GM18861 (cell line): ENCODE results near the gene LTBP2.
"Not testable (repeated sequence)": the region's sequence is repeated elsewhere in the genome, so short reads cannot be mapped to it uniquely, and the experiment has no call there.

ENCODE experiments used
- ATAC-seq: cut with Tn5 transposase; IDR thresholded peaks from one replicate; pipeline ENCODE4 v1.9.1; 2021; ENCODE audit not compliant: unreplicated experiment

Gene LTBP2

DNA sequence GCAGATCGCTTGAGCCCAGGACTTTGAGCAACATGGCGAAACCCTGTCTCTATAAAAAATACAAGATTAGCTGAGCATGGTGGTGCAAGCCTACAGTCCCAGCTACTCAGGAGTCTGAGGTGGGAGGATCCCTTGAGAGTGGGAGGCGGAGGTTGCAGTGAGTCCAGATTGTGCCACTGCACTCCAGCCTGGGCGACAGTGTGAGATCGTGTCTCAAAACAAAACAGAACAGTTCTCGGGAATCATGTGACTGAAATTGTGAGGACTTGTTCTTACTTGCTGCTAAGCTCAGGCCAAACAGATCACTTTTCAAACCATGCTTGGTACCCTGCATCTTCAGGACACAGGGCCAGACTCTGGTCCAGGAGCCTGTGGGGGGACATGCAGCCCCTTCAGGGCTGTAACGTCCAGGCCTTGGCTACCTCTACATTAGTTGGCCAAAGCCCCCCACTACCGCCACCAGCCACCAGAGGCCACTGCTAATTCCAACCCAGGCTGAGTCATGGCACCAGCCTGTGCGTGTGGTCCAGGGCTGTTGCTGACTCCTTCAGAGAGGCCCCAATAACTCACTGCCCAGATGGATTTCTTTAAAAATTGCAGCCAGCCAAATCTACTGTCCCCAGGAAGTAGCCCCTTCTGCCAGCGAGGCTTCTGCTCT lies 152.6 kb downstream of the LTBP2 start:
- no peak for ATAC-seq

- no peak for ATAC-seq
Measured at GRCh38 chr14:74457565-74457895, 154.5 kb downstream of the LTBP2 start.

DNA sequence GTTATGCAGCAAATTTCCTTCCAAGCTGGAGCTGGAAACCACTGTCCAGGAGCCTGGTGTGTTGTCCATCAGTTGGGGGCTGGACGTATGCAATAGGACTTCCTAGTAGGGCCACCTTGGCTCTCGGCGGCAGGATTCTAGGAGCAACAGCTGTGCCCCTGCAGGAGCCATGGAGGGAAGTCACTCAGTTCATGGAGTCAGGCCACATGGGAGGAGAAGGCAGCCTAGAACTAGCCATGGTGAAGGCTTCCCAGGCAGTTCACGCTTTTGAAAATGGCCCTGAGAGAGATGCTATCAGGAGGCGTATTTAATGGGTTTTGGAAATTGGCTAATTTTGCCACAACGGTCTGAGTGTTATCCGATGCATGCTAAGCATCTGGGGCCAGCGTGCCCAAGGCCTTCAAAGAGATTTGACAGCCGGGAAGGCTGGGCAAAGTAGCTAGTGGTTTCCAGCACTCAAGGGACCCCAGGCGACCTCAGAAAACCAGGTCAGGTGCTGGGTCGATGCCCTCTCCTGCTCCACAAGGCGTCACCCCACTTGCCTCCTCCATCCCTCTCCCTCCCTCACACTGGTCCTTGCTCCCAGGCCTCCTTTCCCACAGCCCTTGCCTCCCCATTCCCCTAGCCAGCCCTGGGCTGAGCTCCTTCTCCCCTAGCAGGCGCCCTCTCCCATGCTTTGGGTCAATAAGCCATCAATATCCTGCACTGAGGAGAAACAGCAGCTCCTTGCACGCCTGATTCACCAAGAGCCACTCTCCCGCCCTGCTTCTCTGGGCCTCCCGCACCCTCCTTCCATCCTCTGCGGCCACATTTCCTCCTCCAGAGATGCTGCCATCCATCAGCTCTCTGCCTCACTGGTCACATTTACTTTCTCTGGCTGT lies 155.1 kb downstream of the LTBP2 start:
- ATAC-seq = no peak

- ATAC-seq = not testable (repeated sequence)
Measured at GRCh38 chr14:74454397-74454796, 157.6 kb downstream of the LTBP2 start.
